NCI-H1694 (cell line): Measurements from ENCODE around the gene FGF11.

ENCODE experiments used
- DNase-seq: peaks from one replicate; lab custom pipeline; 2025; lab: John Stamatoyannopoulos, UW

FGF11 gene

GRCh38 chr17:7439462-7440112 lies at the start of gene FGF11:
Gene FGF11, plus strand, starts transcription at chr17:7439512. Its CDS starts 109 bp downstream, at chr17:7439621.
- DNase-seq, result no peak

GRCh38 chr17:7389924-7390910 lies 49.1 kb upstream of the FGF11 start:
- no peak for DNase-seq

GRCh38 chr17:7391307-7391706 lies 48.0 kb upstream of the FGF11 start:
- DNase-seq, result no peak

DNA sequence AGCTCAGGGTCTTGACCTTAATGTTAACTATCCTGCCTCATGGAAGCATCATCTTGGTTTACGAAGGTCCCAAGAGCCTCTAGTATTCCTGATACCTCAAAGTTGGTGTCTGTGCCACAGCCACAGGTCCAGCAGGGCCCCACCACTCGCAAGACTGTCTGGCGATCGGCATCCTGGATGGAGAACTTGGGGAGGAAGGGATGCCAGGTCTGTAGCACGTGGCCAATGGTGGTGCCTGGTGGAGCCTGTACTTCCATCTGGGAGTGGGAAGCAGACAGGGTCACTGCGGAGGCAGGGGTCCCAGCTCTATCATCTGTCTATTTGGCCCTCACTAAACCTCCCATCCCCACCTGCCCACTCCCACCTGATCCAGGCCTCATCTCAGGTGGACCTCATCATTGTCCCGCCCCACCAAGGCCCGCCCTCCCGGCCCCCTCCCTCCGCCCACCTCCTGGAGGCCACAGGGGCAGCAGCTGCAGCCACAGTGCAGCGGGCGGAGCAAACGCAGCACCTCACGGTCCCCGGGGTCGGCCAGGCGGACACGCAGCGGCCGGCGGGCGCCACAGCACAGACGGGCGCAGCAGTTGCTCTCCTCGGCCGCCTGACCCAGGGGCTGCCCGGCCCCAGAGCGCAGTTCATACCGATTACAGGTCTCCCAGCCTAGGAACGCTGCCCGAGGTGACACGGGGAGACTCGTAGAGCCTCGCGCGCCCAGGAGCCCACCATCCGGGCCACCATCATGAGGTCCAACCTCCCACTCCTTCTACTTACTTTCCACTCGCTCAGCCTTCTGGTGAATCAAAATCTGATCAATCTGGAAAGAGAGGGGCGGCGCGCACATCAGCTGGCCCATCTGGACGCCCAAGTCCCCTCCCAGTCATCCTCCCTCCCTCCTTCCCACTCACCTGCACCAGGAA lies 46.4 kb upstream of the FGF11 start:
- no peak for DNase-seq

DNA sequence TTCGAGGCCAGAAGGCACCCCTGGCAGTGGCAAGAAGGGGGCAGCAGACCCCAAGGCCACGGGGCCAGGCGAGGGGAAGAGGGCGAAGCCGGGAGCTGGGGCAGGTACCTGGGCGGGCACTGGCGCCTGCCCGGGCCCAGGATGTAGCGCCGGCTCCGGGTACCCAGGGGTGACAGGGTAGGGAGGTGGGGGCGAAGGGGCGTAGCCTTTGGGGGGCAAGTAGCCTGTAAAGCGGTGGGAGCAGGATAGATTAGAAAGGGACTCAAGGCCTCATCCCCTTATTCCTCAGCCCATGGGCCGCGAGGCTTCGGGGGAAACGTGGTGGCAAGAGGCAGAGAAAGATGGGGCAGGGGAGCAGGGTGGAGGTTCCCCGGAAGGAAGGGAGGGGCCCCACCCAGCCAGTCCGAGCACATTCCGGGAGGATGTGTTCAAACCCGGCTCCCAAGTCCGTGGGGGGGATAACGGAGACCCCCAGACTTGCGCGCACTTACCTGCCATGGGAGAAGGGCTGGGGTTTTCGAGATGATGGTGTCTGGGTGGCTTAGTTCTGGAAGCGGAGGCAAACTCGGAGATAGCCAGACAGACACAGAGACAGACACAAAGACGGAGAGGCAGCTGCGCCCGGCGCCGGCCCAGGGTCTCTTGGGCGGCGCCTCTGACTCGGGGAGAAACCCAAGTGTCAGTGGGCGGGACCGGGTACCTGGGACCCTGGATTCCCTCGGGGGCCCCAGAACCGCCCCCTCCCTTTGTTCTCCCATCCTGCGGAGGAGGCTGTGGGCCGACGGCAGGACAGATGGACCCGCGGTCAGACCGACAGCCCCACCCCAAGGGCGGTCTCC lies 45.5 kb upstream of the FGF11 start:
- DNase-seq, result no peak

DNA sequence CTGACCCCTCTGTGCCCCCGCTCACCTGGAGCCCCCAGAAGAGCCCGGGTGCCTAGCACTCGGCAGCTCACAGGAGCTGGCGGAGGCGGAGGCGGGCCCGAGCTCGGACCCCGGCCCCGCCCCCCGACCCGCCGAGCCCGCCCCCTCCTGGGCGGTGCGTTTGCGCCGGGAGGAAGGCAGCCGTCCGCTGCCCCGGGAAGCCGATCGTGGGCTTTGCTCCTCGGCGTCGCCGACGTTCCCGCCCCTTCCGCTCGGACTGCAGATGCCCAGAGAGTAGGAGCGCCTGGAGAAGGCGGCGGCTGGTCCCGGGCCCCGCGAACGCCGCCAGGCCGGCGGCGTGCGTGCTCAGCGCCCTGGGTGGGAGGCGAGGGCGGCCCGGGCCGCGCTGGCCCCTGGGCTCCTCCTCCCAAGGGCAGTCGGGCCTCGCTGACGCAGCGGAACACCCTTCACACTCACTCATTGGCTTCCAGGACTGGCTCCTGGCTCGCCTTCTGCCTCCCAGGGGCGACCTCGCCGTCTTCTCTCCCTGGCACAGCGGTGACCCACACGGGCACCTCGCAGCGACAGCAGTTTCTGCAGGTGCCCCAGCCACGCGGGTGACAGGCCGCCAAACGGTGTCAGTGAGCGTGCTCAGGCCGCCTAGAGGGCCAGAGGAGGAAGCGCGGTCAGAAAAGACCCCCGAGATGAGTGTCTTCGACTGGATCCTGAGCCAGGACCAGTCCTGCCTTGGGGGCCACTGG lies 44.7 kb upstream of the FGF11 start, which contains the start of gene PLSCR3:
Gene PLSCR3 (minus strand): TSS at position 74 of the 740 bp plus-strand sequence. CDS start 415 bp downstream, outside the sequence.
- DNase-seq, result peak; percentile 46

DNA sequence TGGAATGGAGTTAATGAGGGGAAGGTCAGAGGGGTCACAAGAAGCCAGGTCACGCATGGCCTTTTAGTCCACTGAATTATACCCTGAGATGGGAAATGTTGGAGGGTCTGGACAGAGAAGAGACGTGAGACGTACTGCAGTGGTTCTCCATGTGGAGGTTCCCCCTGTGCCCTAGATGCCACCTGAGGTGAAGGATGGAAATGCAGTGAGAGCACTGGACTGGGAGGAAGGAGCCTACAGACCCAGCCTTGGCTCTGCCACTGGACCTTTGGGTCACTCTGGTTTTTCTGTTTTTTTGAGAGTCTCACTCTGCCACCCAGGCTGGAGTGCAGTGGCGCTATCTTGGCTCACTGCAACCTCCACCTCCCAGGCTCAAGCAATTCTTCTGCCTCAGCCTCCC lies 43.2 kb upstream of the FGF11 start:
- DNase-seq, result no peak

DNA sequence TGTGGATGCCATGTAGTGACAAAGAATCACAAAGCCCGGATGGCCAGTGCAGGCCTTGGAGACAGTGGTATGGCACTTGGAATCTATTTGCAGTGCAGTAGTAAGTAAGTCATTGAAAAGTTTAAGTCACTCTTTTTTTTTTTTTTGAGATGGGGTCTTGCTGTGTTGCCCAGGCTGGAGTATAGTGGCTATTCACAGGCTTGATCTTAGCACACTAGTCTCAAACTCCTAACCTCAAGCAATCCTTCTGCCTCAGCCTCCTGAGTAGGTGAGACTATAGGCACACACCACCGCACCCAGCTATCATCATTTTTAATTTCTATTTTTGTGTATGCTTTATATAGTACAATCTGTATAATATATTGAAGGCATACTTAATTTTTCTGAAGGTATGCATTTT lies 40.7 kb upstream of the FGF11 start:
- no peak for DNase-seq

DNA sequence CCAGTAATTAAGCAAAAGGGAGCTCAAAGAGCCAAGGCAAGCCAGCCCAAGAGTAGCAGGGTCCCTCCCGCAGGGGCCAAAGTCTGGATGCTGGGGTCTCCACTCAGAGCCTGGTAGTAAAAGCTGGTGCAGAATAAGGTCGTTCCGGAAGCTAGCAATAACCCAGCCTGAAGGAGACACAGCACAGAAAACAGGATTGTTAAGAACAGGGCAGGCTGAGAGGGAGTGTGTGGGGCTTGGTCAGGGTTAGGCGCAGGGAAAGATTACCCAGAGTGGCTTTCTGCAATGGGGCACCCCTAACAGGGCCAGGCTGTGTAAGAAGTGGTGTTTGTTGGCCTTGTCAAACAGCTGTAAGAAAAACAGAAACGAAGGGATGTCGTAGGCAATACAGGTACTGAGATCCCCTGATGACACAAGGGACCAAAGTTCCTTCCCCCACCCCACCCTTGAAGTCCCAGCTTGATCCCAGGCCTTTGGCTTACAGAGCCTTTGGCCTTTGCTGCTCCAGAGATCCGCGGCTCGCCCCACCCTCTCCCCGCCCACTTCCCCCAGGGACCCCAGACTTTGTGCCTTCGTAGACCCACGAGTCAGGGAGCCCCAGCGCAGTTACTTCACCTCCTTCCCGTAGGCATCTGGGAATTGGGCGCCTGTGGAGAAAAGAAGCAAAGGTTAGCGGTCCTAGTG lies 36.1 kb upstream of the FGF11 start:
- DNase-seq, result no peak

DNA sequence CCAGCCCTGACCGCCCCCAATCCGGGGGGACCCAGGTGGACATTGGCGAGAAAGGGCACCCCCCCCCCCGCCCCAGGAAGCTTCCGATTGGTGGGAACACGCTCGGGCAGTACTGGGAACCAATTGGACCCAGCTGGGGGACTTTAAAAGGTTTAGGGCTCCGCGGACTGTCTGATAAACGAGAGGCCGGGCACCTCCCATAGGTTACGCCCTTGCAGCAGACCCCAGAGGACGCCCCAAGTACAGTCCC lies 35.7 kb upstream of the FGF11 start:
- peak; percentile 48 for DNase-seq

DNA sequence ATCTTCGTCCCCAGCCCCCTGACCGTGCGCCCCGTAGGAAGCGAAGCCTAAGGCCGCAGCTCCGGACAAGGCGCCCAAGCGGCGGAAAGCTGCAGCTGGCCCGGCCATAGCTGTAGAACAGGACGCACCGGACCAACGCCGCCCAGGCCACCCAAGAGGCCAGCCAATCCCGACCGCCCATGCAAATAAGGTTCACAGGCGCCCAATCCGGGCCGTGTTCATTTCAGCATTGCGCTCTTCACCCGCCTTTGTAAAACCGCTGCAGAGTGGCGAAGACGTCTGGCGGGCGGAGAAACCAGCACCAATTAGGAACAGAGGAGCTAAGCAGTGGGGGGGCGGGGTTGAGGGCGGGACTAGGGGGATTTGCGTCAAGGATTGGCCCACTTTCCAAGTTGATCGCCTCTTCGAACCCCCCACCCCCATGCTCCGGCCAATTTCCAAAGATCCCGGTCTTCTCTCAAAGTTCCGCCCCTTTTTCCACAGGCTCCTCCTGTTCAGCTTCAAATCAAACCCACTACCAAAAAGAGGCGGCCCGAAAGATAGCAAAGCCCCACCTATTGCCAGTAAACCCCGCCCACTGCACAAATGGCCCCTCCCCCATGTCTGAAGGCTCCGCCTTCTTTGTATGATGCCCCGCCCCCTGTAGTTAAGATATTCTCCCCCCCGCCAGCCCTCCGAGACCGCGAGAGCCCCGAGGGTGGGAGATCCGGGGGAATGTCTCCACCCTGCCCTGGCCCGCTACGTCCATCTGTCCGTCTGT lies 35.2 kb upstream of the FGF11 start, which contains the start of gene TMEM256:
Gene TMEM256 (minus strand): TSS at position 121 of the 760 bp plus-strand sequence. CDS start 13 bp downstream, at position 108.
- peak; percentile 99 for DNase-seq

DNA sequence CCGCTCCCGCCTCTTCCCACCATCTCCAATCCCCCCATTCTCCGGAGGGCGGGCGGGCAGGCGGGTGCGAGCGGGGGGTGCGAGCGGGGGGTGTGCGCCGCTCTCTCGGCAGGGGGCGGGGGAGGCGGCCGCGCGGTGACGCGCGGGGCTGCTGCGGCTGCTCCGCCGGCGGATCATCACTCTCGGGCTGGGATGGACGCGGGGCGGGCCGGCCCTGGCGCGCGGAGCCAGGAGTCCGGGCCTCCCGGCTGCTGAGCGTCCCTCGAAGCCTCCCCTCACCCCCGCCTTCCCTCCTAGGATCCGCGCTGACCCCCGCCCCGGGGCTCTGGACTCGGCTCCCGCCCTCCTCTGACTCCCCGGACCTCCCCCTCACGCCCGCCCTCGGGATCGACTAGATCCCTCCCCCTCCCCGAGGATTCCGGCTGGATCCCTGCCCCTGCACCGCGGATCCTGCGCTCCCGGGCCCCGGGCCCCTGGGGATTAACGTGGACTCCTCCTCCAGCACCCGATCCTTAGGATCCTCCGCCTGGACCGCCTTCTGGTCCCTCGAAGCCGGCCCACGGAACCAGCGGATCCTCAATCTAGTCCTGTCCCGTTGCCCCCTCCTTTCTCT lies 34.5 kb upstream of the FGF11 start:
- no peak for DNase-seq

- no peak for DNase-seq
Observed at GRCh38 chr17:7405350-7406234, 33.7 kb upstream of the FGF11 start.

GRCh38 chr17:7406235-7406825 lies 33.0 kb upstream of the FGF11 start:
- no peak for DNase-seq

DNA sequence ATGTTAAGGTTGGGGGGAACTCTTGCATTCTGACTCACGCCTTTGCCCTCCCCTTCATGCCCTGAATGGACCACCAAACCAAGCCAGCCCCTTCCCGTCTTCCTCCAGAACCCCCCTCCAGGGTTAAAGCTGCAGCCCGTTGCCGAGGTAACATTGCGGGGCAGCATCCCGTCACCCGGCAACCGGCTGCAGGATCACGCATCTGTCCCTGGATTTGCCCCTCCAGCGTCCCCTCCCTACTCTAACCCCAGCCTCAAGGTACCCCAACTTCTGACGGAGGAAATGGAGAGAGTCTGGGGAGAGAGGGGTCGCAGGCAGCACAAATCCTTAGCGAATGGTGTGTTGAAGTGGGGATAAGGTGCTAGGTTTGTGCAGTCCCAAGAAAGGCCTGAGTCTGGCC lies 32.2 kb upstream of the FGF11 start:
- DNase-seq, result no peak

GRCh38 chr17:7407485-7408251 lies 31.6 kb upstream of the FGF11 start, which contains the start of gene NLGN2:
Gene NLGN2, plus strand, starts transcription at chr17:7407845. Its CDS starts 411 bp downstream, at chr17:7408256.
- no peak for DNase-seq
